GM18498 (cell line): ENCODE results near the gene MRPS27.

Source experiments
- ATAC-seq: cut with Tn5 transposase; IDR thresholded peaks from one replicate; pipeline ENCODE4 v1.9.1; 2021; ENCODE audit warnings: mild to moderate bottlenecking, moderate library complexity; ENCODE audit not compliant: unreplicated experiment

MRPS27 gene

DNA sequence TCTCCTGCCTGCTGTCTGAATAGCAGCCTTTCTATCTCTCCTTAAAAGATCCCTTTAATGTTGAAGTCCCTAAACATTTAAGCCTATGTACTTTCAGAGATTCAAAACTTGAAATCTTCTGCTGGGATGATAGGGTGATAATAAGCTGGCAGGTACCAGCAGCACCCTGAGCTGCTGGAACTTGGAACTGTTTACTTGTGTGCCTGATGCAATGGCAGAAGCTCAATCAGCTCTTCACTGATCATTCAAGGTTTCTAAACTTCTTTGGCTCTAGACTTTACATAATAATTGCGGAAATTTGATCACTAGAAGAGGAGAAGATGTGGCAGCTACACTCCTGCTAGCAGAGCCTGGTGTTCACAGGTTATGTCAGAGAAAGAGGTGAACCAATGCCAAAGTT, 27.6 kb downstream of the MRPS27 start:
- no peak for ATAC-seq

DNA sequence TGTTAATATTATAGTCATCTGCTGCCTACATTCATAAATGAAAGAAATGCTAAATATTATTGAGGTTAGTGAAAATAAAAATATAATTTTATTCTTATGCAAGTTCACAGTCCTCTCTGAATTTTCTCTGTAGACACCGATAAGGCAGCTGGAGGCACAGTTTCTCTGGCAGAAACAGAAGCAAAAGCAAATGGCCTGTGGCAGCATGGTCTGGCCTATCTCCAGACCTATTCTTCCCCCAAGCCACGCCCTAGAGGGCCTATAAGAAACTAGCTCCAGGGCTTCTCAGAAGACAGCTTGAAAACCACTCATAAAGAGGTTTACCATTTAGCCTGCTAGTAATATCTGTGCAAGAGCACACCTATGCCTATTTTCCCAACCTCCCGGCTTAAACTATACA, 28.4 kb downstream of the MRPS27 start:
- no peak for ATAC-seq

DNA sequence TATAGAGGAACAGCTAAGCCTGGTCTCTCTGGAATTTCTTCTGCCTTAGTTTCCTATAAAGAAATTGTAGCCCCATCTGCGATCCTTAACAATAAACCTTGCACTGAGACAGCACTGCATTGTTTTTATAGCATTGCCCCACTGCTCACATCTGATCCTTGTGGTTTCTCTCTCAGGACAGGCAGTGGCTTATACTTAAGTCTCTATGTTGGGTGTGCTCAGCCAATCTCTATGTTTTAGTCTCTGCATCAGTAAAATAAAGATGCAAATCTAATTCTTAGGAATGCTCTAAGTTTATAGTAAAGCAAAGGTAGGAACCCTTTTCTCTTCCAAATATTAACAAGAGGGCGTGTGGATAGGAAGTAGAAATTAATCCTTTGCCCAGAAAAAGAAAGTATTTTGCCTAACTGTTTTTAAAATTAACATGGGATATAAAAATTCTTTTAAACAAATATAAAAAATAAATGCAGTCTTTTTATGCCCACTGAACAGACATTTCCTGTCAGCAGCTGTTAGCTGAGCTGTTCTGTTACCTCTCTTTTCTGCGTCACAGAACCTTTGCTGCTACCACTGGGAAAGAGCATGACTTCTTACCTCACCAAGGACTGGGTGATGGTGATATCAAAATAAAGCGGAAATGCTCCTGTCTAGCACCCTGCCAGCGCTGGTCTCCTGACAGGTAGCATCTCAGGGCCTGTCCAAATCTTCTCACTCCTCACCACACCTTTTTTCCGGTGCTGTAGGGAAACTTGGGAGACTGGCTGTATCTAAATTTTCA, 29.5 kb downstream of the MRPS27 start:
- no peak for ATAC-seq

DNA sequence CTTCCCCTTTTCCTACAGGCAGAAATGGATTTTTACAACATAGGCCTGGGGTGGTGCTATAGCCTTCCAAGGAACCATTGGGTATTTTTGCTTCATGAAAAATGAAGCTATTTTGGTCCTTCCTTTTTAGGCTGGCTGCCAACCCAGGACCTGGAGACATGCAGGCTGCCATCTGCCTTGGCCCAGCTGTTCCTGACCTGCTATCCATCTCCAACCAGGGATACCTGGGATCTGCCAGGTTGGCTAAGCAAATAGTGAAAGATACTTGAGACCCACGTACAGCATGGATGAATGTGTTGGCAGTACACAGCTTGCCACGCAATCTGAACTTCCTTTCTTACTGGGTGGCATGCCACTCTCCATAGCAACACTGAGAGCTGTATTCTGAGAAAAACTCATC, 31.1 kb downstream of the MRPS27 start:
- ATAC-seq, result no peak

DNA sequence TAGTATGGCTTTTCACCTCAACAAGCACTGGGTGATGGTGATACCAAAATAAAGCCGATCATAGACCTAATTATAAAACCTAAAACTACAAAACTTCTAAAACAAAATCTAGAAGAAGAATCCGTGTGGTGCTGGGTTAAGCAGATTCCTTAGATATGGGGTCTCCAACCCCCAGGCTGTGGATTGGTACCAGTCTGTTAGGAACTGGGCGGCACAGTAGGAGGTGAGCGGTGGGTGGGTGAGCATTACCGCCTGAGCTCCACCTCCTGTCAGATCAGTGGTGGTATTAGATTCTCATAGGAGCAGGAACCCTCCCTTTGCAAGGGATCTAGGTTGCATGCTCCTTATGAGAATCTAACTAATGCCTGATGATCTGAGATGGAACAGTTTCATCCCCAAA, 33.2 kb downstream of the MRPS27 start:
- ATAC-seq, result no peak

DNA sequence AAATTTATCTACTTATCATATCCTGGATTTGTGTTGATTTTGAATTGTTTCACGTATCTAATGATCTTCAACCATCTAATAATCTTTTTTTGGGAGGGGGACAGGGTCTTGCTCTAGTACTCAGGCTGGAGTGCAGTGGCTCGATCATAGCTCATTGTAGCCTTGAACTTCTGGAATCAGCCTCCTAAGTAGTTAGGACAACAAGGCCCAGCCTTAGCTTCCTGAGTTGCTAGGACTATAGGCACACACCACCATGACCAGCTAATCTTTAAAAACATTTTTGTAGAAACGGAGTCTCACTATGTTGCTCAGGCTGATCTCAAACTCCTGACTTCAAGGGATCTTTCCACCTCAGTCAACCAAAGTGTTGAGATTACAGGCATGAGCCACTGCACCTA, 34.6 kb downstream of the MRPS27 start:
- ATAC-seq, result no peak

DNA sequence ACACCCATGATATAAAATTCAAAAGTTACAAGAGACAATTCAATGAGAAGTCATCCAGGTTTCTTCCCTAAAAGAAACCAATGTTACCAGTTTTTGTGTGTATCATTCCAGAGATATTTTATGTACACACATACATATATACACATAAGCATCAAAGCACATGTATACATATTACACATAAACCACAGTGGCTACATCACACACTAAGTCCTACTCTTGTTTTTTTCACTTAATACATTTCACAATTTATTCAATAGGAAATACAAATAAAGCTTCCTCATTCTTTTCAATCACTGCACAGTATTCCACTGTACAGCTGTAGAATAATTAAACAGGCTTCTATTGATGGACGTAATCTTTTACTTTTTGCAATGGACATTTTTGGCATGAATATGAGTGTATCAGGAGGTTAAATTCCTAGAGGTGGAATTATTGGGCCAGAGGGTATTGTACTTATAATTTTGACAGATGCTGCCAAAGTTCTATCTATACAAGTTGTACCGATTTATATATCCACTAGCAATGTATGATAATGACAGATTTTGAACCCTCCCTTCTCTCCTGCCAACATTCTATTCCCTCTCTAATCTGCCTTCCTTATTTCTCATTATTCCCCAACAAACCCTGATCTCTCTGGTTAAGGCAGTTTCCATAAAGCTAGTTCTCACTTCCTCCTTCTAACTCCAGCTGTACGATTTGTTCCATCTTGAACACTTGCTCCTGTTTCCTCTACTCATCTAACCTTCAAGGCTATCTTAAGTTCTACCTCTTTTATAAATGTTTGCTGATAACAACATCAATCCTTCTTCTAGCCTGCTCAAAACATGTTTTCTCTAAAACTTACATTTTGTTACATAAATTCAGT, 35.2 kb downstream of the MRPS27 start:
- no peak for ATAC-seq

DNA sequence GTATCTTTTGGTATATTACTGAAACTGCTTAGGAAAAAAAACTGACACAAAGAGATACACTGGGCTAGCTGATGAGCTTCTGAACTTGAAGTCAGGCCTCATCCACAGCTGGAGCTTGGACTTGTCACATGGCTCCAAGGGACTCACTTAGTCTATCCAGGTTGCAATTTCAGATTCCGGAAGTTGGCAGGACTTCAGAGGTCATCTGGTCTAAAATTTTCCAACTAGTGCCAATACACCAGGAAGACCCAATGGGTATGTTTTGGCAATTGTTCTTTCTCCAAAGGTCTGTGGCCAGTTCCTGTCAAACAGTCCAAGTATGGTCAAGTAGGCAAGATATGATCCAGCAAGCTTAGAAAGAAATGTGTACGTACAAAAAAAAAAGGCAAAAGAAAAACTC, 36.7 kb downstream of the MRPS27 start:
- ATAC-seq, result no peak

DNA sequence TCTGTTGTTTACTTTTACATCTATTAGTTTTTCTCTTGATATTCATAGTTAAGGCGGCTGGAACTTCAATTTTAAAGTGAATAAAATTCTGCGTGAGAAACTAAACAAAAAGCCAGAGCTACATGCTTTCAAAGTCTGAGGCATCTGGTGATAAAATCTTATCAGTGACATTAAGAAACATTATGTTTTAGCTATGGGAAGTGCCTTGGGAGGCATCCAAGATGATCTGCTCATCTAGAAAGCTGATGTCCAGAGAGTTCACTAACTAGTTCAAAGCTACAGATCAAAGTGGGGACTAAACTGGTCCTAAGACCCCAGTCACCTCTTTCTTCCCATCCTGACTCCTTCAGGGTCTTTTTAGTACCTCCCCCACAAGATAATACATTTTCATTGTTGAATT, 37.2 kb downstream of the MRPS27 start:
- no peak for ATAC-seq

DNA sequence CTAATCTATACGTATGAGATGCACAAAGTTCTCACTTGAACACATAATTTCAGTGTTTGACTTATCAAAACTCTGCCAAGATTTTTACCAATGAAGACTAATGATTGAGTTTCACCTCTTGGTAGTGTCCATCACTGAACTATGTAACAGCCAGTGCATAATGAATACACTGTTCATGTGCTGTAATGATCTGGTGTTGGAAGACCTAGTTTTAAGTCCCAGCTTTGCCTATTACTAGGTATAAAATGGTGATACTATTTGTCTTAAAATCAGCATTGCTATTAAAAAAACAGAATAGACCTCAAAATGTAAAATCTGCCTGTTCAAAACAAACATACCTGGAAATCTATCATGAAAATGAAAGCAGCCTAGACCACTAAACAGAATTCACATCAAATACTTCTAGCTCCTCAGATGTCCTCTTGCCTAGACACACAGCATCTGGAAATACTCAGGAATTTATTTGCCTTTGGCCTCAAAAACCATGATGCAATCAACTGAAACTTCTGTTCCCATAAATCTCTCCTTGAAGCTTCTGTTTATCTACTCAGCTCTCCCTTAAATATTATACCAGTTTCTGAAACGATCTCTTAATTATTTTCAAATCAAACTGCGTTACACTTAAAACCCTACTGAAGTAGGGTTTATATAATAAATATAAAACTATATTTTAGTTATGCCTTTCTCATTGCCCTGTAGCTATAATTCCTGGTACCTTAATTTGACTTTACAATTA, 38.1 kb downstream of the MRPS27 start:
- ATAC-seq, result no peak

DNA sequence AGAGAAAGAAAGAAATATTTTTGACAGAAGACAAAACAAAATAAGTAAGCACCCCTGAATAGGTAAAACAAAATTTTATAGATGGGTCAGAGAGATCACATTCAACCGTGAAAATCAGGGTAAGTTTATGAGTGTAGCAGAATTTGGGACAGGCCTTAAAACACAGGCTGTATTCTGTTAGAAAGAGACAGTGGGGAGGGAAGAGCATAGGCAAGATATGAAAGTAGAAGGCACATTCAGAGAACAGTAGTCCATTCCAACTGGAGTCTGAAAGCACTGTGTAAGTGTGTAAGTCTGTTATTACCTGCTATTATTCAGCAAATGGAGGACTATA, 38.6 kb downstream of the MRPS27 start:
- no peak for ATAC-seq

DNA sequence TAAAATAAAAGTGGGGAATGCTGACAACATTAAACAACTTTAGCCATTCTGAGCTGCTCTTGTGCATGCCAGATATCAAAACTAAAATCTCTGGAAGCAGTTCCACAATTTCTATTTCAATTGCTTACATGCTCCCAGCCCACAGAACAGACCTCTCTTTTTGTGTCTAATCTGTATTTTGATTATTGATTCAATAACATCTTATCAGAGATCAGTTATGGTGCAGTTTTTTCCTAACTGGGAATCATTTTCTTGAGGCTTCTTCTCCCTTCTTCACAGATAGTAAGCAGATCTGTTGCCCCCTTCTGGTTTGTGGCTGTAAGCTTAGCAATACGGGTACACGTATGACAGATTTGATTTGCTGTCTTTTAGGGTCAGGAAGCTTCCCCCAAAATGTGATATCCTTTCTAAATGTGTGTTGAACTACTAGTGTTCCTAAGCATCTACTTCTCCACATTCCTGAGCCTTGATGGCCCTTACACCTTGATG, 39.4 kb downstream of the MRPS27 start:
- no peak for ATAC-seq

DNA sequence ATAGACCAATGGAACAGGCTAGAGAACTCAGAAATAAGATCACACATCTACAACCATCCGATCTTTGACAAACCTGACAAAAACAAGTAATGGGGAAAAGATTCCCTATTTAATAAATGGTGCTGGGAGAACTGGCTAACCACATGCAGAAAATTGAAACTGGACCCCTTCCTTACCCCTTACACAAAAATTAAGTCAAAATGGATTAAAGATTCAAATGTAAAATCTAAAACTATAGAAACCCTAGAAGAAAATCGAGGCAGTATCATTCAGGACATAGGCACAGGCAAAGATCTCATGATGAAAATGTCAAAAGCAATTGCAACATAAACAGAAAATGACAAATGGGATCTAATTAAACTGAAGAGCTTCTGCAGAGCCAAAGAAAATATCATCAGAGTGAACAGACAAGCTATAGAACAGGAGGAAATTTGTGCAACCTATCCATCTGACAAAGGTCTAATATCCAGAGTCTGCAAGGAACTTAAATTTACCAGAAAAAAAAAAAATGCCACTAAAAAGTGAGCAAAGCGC, 43.8 kb downstream of the MRPS27 start:
- no peak for ATAC-seq

DNA sequence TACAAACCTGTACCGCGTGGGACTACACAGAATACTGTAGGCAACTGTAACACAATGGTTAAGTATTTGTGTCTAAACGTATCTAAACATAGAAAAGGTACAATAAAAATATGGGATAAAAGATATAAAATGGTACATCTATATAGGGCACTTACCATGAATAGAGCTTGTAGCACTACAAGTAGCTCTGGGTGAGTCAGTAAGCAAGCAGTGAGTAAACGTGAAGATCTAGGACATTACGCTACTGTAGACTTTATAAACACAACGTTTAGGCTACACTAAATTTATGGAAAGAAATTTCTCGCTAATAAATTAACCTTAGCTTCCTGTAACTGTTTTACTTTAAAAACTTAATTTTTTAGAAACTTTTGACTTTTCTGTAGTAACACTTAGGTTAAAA, 46.5 kb downstream of the MRPS27 start:
- ATAC-seq, result no peak

DNA sequence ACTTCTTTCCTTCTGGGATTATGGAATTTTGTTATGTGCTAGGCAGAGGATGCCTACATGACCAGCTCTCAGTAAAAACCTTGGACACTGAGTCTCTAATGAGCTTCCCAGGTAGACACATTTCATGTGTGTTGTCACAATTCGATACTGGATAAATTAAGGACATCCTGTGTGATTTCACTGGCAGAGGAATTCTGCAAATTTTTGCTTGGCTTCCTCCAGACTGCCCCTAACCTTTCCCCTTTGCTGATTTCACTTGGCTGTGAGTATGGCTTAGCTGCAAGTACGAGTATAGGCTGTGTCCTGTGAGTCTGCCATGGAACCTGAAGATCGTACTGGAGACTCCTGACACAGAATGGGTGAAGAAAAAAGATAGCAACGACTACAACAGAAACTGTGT, 47.6 kb downstream of the MRPS27 start:
- ATAC-seq, result no peak

DNA sequence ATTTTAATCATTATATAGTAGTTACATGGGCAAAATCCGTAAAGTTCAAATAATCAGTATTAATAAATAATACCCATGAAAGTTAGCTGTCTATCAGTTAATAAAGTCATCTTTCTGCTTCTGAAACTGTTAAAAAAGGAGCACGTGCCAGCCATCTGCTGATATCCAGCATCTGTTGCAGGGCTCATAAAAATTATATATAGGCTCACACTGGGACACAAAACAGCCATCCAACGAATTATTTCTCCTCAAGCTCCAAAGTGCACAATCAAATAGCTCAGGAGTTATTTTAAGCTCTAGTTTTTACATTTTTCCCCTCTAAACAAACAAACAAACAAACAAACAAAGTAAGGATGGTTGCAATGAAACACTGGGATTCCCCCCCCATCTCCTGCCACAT, 48.3 kb downstream of the MRPS27 start:
- ATAC-seq, result no peak

DNA sequence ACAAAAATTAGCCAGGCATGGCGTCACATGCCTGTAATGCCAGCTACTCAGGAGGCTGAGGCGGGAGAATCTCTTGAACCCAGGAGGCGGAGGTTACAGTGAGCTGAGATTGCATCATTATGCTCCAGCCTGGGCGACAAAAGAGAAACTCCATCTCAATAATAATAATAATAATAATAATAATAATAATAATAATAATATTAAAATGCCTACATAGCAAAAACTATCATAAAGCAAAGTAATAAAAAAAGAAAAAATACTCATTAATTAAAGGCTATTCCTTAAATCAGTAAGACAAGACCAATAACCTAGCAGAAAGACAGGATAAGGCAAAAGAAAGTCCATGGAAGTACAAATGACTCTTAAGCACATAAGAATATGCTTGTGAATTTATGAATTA, 50.0 kb downstream of the MRPS27 start:
- ATAC-seq, result no peak

DNA sequence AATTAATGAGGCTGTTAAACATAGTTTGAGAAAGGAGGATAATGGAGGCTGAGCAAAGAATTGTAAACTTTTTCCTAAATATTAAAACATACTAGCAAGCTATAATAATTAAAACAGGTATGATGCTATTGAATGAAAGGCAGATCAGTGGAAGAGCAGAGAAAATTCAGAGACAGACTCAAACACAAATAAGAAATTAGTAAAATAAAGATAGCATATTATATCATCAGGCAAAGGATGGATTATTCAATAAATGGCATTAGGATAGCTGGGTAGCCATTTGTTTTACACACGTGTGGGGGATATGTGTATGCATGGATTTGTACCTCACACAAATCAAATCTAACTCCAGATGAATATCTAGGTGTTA, 50.6 kb downstream of the MRPS27 start:
- ATAC-seq, result no peak

DNA sequence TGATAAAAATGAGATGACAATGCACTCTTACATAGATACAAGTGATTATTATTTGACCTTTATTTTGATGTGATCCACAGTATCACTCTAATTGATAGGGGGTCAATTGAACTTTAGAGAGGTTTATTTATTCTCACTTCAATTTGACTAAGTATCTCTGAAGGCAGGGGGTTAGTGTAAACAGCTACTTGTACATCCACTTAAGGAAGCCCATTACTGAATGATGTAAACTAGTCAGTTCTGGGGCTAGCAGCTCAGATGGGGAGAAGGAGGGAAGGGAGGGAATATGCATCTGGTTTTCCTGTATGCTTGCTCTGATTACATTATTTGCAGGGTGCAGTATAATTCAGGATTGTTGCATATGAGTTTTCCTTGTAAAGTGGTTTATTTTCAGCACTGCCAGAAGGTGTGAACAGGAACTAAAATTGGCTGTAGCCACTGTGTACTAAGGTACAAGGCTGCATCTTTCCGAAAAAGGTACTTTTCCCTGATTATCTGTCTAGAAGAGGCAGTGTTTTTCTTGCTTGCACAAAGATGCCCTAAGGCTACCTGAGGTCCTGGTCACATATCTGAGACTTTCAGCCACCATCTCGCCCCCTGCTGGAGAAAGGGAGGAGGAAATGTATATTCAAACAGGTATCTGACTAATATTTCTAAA, 51.2 kb downstream of the MRPS27 start:
- no peak for ATAC-seq

DNA sequence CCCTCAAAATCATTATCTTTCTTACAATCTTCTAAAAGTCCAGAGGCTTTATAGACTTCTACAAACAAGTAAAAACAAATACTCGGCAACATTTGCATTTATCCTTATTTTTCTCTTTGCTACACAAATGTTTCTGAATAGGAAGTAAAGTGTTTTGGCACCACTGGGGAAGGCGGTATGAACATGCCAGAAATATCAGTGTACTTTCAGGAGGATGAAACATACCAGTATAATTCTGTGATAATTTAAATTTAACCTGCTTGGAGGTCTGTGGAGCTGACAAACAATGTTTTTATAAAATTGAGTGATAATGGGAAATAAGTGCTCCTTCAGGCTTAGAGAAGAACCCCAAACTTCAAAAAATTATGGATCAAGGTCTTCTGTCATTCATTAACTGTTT, 51.8 kb downstream of the MRPS27 start:
- no peak for ATAC-seq

DNA sequence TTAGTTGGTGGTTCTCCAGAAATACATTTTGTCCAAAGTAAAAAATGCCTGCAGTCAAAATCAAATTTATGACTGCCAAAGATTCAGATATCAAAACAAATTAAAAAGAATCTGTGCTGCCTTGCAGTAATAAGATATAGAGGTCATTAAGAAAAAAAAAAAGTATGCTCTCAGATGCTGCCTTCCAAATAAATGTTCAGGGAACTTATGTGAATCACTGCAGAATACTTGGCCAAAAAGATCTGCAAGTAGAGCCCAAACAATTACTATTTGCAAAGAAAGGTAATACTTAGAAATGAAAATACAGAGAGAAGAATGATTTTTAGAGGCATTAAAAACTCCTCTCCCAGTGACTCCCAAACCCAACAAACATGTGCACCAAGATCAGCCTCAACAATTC, 52.4 kb downstream of the MRPS27 start:
- ATAC-seq, result no peak
